AG10803 (cell line): ENCODE measurements around the gene EDIL3.
A peak's percentile ranks its signal among the peaks of the same experiment; 100 is the strongest.

ENCODE experiments used
- DNase-seq: peaks from one replicate; pipeline ENCODE4 v3.0.0; 2010; ENCODE audit warnings: low read depth
- H3K4me3 ChIP-seq: 2 replicates; pipeline ENCODE4 v1.5.1; 2011; ENCODE audit warnings: mild to moderate bottlenecking, low read length, control low read depth
- TF ChIP-seq, protein P1 (sequence below): conservative IDR thresholded peaks from 2 replicates; pipeline ENCODE4 v1.5.1; 2011; ENCODE audit warnings: mild to moderate bottlenecking, low read length, control low read depth, inconsistent platforms

EDIL3 gene

DNA sequence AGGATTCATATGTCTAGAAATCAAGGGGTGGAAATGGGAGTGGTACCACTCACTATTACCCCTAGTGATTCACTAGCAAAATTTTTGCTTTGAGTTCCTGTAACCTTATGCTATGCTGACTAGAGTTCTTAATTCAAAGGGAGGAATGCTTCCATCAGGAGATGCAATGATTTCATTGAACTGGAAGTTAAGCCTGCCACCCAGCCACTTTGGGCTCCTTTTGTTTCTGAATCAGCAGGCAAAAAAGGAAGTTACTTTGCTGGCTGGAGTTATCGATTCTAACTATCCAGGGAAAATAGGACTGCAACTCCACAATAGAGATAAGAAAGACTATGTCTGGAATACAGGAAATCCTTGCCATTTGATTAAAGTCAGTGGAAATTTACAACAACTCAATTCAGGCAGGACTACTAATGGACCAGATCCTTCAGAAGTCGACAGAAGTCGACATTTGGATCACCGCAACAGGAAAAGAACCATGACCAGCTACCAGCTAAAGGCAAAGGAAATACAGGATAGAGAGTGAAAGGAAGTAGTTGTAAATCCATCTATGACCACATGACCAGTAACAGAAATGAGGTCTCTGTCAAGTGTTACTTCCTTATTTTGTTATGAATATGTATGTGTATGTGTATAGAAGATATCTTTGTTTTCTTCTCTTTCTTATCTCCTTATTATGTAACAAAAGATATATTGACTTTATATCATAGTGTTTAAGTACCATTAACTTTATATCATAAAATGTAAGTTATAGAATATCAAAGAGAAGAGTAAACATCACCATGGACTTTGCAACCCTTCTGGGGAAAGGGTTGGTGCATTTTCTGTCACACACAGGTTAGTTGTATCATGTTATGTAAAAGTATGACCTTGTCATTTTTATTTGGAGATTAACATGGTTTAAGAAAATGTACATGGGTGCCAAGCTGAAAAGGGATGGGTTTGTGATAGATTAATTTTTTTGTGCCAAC, 465.3 kb downstream of the EDIL3 start:
- DNase-seq: peak; percentile 57
- TF ChIP-seq, protein P1, sequence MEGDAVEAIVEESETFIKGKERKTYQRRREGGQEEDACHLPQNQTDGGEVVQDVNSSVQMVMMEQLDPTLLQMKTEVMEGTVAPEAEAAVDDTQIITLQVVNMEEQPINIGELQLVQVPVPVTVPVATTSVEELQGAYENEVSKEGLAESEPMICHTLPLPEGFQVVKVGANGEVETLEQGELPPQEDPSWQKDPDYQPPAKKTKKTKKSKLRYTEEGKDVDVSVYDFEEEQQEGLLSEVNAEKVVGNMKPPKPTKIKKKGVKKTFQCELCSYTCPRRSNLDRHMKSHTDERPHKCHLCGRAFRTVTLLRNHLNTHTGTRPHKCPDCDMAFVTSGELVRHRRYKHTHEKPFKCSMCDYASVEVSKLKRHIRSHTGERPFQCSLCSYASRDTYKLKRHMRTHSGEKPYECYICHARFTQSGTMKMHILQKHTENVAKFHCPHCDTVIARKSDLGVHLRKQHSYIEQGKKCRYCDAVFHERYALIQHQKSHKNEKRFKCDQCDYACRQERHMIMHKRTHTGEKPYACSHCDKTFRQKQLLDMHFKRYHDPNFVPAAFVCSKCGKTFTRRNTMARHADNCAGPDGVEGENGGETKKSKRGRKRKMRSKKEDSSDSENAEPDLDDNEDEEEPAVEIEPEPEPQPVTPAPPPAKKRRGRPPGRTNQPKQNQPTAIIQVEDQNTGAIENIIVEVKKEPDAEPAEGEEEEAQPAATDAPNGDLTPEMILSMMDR: no peak
- no peak overlapping the region for H3K4me3 ChIP-seq

DNA sequence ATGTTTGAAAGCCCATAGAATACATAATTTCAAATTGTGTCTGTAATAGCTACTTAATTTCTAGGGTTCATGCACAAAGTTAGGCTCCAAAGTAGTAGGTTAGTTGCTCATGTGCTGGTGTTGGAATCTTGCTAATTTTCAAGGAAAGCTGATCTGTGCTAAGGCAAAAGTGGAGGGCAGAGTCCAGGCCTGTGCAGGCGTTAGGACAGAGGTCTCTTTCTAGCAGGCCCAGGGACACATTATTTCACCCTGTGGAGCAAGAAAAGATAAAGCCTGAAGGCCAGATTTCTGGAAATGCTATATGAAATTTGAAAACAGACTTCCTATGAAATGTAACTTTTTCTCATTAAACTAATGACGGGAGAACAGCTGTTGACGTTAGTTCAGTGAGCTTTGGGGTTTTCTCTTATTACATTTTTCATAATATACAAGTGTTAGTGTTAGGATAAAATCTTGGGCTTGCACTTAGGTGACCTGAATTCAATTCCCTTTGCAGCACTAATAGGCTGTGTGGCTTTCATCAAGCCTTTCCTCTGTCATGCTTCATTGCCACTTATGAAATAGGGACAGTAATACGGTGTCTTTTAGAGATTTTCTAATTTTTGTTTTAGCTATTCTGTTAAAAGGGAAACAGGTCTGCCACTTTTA, 467.3 kb downstream of the EDIL3 start:
- DNase-seq: no peak
- TF ChIP-seq, protein P1: no peak
- H3K4me3 ChIP-seq: no peak overlapping the region

DNA sequence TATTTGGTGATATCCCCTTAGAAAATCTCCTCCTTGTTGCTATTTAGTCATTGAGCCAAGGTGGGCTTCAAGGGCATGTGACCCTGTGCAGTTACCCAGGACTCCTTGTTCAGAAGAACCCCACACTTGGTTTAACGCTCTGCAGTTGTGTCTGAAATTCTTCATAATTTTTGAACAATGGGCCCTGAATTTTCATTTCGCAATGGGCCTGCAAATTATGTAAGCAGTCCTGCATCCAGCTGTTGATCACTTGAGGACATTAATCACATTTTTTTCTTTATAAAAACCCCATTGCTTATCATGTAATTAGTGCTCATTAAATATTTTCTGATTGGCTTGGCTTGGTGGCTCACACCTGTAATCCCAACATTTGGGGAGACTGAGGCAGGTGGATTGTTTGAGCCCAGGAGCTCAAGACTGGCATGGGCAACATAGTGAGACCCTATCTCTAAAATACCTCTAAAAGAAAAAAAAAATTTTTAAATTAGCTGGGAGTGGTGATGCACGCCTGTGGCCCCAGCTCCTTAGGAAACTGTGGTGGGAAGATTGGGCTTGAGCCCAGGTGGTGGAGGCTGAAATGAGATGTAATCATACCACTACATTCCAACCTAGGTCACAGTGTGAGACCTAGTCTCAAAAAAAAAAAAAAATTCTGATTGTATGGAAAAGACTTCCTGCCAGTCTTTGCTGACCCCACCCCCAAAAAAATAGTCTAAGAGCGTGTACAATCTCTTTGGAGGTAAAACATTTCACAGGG, 469.8 kb downstream of the EDIL3 start:
- TF ChIP-seq, protein P1: no peak
- peak; percentile 55 for DNase-seq
- H3K4me3 ChIP-seq: no peak overlapping the region

DNA sequence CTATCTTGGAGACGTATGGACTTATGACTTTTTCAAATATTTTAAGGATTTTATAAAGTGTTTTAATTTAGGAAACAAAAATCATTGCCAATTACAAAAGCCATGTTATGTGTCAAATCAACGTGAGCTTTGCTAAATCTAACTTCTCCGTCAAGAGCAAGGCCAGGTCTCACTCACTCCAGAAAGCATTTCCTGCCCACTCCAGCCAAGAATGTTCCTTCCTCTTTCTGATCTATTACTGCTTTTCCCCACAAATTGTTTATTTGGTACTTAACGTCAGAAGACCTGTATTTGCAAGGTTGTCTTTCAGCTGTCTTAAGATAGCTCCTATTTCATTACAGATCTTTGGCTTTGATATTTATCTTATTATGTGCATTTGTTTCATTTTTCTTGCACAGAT, 470.5 kb downstream of the EDIL3 start:
- TF ChIP-seq, protein P1: no peak
- no peak overlapping the region for H3K4me3 ChIP-seq
- no peak for DNase-seq

DNA sequence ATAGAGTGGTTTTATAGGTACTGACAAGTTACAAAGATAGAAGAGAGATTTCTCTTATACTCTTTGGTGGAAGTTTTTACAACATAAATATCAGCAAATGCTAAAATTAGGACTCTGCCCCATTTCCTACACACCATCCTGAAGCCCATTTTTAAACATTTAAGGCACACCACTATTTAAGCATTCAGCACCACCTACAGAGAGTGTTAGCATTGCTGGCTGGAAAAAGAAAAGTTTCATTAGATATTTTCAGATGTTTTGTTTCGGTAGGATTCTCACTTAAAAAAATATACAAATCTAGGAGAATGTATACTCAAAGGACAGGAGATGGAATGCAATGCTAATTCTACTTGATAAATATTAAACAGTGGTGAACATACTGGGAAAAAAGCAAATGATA, 471.1 kb downstream of the EDIL3 start:
- no peak overlapping the region for H3K4me3 ChIP-seq
- no peak for DNase-seq
- TF ChIP-seq, protein P1: no peak

DNA sequence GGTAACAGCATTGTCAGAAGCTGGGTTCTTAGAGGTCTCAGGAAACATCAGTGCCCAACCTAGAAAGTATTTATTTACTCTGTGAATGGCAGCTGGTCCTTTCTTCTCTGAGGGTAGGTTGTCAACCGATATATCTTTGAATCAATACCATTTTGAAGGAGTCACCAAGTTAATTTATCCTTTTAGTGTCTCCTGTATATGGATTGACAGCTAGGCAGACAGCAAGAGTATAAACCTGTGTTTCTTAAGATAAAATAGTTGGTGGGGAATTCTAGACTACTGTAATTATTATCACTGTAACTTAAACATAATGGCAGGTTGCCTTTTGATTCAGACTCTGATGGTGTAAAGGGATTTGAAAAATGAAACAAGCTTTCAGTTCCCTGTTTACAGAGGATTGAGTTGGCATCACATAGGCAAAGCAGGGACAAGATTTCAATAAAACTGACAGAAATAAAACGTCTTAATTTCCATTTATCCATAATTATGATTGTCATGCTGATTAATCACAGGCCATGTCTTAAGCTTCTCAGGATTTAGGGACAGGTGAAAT, 473.2 kb downstream of the EDIL3 start:
- no peak for DNase-seq
- TF ChIP-seq, protein P1: no peak

More for the DNA sequence above, 473.2 kb downstream of the EDIL3 start:
- H3K4me3 ChIP-seq: no peak overlapping the region
